Measurements from ENCODE around the gene DDC.

Gene DDC

GRCh38 chr7:50469181-50469580, 96.0 kb downstream of the DDC start:
- H3K9me3 Mint-ChIP-seq = no peaks in the 10 kb centered on the region
- no peaks in the 10 kb centered on the region for H3K4me1 Mint-ChIP-seq
- DNase-seq = no peak
- no peaks in the 10 kb centered on the region for H3K36me3 Mint-ChIP-seq (ENCODE audit: low read depth)
- TF ChIP-seq CTCF (IDR thresholded peaks at IDR 0.05) = no peak
- H3K27me3 Mint-ChIP-seq (ENCODE audit: low read depth, poor library complexity) = peaks cover 25% of the 10 kb centered on the region
- H3K4me3 Mint-ChIP-seq = no peak overlapping the region
- H3K27ac Mint-ChIP-seq = no peak overlapping the region

GRCh38 chr7:50467817-50468610, 97.2 kb downstream of the DDC start:
- peak; percentile 84 for TF ChIP-seq CTCF (IDR thresholded peaks at IDR 0.05)
- Mint-ChIP-seq H3K27me3 (ENCODE audit: low read depth, poor library complexity) (peaks cover 23% of the 10 kb centered on the region), H3K9me3 (no peaks in the 10 kb centered on the region), H3K4me3 (no peak overlapping the region), H3K36me3 (ENCODE audit: low read depth) (no peaks in the 10 kb centered on the region), H3K27ac (no peak overlapping the region), H3K4me1 (no peaks in the 10 kb centered on the region)
- DNase-seq = peak; percentile 83

GRCh38 chr7:50466815-50467585, 98.2 kb downstream of the DDC start:
- Mint-ChIP-seq H3K9me3 (peaks cover 3% of the 10 kb centered on the region), H3K27me3 (ENCODE audit: low read depth, poor library complexity) (peaks cover 23% of the 10 kb centered on the region), H3K4me3 (no peak overlapping the region), H3K27ac (no peak overlapping the region), H3K4me1 (no peaks in the 10 kb centered on the region), H3K36me3 (ENCODE audit: low read depth) (no peaks in the 10 kb centered on the region)
- DNase-seq = no peak
- TF ChIP-seq CTCF (IDR thresholded peaks at IDR 0.05) = no peak

GRCh38 chr7:50463035-50463434, 102.2 kb downstream of the DDC start:
- no peak for TF ChIP-seq CTCF (IDR thresholded peaks at IDR 0.05)
- no peak for DNase-seq
- Mint-ChIP-seq H3K9me3 (peaks cover 20% of the 10 kb centered on the region), H3K4me1 (no peaks in the 10 kb centered on the region), H3K36me3 (ENCODE audit: low read depth) (no peaks in the 10 kb centered on the region), H3K27ac (no peak overlapping the region), H3K27me3 (ENCODE audit: low read depth, poor library complexity) (peaks cover 16% of the 10 kb centered on the region), H3K4me3 (no peak overlapping the region)

GRCh38 chr7:50462361-50462760, 102.8 kb downstream of the DDC start:
- no peak overlapping the region for H3K27ac Mint-ChIP-seq

More at GRCh38 chr7:50462361-50462760, 102.8 kb downstream of the DDC start:
- Mint-ChIP-seq H3K9me3 (peaks cover 26% of the 10 kb centered on the region), H3K27me3 (ENCODE audit: low read depth, poor library complexity) (peaks cover 16% of the 10 kb centered on the region), H3K4me3 (no peak overlapping the region), H3K4me1 (no peaks in the 10 kb centered on the region), H3K36me3 (ENCODE audit: low read depth) (no peaks in the 10 kb centered on the region)
- no peak for TF ChIP-seq CTCF (IDR thresholded peaks at IDR 0.05)
- DNase-seq = no peak

All from nephron progenitor cell (in vitro differentiated cells).